ENCODE measurements around the gene TMEM121.
"Not testable (repeated sequence)": the region's sequence is repeated elsewhere in the genome, so short reads cannot be mapped to it uniquely, and the experiment has no call there.

TMEM121 gene

DNA sequence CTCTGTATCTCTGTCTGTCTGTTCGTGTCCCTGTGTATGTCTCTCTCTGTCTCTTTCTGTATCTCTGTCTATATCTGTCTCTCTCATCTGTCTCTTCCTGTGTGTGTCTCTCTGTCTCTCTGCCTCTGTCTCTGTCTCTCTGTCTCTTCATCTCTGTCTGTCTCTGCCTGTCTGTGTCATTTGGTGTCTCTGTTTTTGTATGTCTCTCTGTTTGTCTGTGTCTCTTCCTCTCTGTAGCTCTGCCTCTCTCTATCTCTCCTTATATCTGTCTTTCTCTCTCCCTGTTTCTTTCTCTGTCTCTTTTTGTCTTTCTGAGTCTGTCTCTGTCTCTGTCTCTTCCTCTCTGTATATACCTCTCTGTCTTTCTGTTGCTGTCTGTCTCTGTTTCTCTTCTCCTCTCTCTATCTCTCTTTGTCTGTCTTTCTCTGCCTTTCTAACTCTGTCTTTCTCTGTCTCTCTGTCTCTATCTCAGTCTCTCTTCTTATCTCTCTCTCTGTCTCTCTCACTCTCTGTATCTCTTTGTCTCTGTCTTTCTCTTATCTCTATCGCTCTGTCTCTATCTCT lies 50.2 kb downstream of the TMEM121 start:
- TF ChIP-seq, protein P1, sequence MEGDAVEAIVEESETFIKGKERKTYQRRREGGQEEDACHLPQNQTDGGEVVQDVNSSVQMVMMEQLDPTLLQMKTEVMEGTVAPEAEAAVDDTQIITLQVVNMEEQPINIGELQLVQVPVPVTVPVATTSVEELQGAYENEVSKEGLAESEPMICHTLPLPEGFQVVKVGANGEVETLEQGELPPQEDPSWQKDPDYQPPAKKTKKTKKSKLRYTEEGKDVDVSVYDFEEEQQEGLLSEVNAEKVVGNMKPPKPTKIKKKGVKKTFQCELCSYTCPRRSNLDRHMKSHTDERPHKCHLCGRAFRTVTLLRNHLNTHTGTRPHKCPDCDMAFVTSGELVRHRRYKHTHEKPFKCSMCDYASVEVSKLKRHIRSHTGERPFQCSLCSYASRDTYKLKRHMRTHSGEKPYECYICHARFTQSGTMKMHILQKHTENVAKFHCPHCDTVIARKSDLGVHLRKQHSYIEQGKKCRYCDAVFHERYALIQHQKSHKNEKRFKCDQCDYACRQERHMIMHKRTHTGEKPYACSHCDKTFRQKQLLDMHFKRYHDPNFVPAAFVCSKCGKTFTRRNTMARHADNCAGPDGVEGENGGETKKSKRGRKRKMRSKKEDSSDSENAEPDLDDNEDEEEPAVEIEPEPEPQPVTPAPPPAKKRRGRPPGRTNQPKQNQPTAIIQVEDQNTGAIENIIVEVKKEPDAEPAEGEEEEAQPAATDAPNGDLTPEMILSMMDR (IDR thresholded peaks at IDR 0.05; ENCODE audit: low read depth, low read length): no peak
- H3K4me3 ChIP-seq (ENCODE audit: low read depth, low read length): no peak overlapping the region

DNA sequence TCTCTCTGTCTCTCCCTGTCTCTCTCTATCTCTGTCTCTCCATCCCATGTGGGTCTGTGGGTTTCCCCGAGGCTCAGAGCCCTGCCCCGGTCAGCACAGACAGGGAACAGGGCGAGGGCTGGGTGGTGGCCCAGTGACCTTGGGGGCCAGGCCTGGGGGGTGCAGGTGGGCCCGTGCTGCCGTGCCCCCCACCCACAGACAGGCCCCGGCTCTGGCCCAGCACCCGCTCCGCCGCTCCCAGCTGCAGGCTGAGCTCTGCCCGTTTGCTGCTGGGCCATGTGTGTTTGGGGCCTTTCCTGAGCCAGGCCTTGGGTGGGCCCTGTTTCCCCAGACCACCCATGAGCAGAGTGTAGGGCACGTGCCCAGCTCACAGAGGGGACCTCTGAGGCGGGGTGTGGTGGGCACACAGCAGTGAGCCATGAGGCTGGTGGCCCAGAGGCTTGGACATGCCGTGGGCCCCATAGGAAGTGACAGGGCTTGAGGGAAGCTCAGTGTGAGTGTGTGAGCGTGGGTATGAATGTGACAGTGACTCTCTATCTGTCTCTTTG lies 51.0 kb downstream of the TMEM121 start:
- no peak overlapping the region for H3K4me3 ChIP-seq (ENCODE audit: low read depth, low read length)
- TF ChIP-seq, protein P1 (IDR thresholded peaks at IDR 0.05; ENCODE audit: low read depth, low read length): no peak

DNA sequence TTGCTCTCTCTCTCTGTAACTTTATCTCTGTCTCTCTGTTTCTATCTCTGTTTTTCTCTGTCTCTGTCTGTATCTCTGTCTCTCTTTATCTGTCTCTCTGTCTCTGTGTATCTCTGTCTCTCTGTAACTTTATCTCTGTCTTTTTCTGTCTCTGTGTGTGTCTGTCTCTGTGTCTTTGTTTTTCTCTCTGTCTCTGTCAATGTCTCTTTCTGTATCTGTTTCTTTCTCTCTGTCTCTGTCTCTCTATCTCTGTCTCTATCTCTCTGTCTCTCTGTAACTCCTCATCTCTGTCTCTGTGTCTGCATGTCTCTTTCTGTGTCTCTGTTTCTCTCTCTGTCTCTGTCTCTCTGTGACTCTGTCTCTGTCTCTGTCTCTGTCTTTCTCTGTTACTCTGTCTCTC lies 51.7 kb downstream of the TMEM121 start:
- TF ChIP-seq, protein P1 (IDR thresholded peaks at IDR 0.05; ENCODE audit: low read depth, low read length): no peak
- H3K4me3 ChIP-seq (ENCODE audit: low read depth, low read length): no peak overlapping the region

DNA sequence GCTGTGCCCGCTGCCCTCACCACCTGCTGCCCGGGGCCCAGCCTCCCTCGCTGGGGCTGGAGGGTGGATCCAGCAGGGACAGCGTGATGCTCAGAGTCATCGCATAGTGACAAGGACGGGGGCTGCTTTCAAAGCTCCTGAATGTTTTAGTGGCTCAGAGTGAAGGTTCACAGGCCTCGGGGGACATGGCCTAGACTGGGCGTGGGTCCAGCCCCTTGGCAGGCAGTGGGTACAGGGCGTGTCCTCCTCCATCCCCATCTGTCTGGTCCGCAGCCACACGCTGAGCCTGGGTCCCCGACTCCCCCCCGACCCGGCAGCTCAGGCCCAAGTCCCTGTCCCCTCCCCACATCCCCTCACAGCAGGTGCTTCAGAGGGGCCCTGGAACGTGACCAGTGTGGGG lies 52.8 kb downstream of the TMEM121 start:
- not testable (repeated sequence) for H3K4me3 ChIP-seq (ENCODE audit: low read depth, low read length)
